DLD1 (cell line): ENCODE measurements around the gene MCM3.

ENCODE experiments used
- in situ Hi-C: cut with HindIII; loops from 2 replicates; pipeline ENCODE4 v1.10.0; 2017; ENCODE audit warnings: low sequenced_read_pairs

MCM3 gene

GRCh38 chr6:52253494-52253893 lies 31.0 kb downstream of the MCM3 start:
- in situ Hi-C loops: no loop called here

GRCh38 chr6:52251113-52251512 lies 33.4 kb downstream of the MCM3 start:
- in situ Hi-C loops: no loop called here

DNA sequence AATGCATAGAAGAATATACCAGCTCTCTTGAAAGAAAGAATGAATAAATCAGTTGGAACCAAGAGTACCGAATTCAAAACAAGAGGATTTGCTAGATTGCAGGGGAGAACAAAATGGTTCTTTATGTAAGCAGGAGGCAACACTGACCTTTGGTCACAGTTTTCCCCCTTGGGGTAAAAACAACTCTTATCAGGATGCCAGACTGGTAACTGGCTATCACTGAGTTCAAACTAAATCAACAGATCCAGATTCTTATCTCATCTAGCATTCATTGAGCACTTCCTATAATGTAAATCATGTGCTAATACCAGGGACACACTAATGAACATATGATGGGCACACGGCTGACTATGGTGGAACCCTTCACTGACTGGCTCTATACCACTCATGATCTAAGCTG lies 35.5 kb downstream of the MCM3 start:
- in situ Hi-C loops: no loop called here

GRCh38 chr6:52245425-52245824 lies 39.1 kb downstream of the MCM3 start:
- in situ Hi-C loops: no loop called here

GRCh38 chr6:52244400-52244799 lies 40.1 kb downstream of the MCM3 start, which contains the start of gene IL17F:
Gene IL17F (minus strand): TSS chr6:52244500. CDS start chr6:52244429, 71 bp downstream.
- in situ Hi-C loops: no loop called here

DNA sequence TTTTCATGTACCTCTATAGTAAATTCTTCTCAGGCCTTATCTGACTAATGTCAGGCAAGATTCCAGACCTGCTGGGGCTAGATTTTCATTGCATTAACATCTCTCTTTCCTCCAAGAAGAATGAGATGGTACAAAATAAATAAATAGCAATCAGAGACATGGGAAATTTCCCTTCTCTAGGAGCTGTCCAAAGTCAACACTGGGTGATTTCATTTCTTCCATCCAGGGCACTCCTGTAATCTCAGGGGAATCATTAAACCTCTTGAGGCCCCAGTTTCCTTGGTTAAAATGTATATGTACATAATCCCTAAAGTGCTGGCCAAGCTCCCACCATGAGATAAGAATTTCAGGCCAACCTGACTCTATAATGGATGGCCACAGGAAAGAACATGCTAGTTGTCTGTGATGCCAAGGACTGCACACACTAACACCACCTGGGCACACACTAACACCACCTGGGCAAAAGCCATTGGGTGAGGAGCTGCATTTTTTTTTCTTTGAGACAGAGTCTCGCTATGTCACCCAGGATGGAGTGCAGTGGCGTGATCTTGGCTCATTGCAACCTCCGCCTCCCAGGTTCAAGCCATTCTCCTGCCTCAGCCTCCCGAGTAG lies 41.2 kb downstream of the MCM3 start:
- in situ Hi-C loops: no loop called here

DNA sequence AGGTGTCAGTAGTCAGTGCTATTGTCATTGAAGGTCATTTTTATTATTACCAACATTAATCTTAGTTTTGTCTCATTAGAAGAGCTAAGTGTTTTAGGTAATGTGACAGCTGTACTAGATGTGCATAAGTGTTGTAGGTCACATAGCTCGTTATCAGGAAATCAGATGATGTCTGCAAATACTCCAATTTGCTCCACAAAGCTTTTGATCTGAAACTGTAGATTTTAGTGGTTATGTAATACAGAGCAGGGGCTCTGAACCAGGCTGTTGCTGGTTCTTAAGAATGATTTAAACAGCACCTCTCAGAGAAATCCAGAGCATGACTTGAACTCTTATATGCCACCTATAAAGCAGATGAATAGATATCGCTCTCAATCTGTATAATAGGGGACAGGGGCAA lies 42.7 kb downstream of the MCM3 start:
- in situ Hi-C loops: no loop called here

DNA sequence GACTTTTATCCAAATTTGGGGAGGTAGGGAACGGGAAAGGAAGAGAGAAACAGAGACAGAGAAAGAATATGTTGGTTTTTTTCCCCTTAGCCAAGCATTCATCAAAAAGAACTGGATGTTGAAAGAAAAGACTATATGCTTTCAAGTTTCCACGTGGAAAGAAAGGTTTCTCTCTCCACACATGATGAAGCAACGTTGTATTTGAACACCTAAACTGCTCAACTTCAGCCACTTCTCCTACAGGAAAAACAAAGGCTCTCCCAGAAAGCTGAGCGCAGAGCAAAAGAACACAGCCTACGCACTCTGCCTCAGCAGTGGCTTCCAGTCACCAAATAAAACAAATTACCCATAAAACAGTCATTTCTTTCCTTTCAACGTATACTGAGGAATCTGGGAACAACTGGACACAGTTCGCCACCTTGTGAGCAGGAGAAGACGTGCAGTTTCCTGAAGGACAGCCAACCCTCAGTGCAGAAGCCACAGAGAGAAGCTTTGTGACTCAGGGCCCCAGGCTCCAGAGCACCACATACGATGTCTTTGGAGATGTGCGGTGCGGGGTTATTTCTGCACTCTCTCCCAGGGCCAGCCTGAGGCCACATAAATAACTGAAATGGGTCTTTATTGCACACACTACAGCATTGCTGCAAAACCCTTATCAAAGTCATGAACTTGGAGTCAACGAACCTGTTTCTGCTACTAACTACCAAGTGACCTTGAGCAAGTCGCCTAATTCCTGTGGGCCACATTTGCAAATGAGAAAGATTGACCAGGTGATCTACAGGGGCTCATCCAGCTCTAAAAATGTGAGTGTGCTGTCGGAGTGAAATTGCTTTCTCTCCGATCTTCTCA lies 50.3 kb downstream of the MCM3 start:
- in situ Hi-C loops: no loop called here

- in situ Hi-C loops: no loop called here
Observed at GRCh38 chr6:52233005-52233404, 51.5 kb downstream of the MCM3 start.

DNA sequence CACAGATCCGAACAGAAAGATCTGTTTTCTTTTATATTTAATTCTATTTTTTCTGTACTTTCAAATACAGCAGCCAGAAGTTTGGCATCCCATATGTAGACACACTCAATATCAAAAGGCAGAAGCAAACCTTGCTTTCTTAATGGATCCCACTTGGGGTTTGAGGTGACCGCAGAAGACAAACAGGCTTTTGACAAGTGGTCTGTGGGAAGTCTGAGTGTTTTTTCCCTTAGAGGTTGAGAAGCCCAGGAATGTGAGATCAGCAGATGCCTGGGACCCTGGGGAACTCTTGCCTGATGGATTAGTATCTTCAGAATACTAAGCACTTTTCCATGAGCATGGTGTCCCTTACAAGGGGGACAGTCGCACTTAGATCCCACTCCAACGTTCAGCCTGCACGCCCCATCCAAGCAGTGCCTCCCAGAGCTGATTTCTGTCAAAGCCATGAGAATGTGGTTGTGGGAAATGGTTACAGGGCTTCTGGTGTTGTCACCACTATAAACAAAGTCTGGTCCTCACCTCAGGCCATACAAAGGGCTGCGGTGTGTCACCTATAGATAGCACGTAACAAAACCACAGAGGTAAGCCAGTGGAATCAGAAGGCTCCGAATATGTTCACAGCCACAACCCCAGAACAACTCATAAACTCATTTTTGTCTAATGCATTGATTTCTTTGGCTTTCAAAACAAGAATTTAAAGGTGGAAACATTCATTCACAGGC lies 53.0 kb downstream of the MCM3 start:
- in situ Hi-C loops: no loop called here

DNA sequence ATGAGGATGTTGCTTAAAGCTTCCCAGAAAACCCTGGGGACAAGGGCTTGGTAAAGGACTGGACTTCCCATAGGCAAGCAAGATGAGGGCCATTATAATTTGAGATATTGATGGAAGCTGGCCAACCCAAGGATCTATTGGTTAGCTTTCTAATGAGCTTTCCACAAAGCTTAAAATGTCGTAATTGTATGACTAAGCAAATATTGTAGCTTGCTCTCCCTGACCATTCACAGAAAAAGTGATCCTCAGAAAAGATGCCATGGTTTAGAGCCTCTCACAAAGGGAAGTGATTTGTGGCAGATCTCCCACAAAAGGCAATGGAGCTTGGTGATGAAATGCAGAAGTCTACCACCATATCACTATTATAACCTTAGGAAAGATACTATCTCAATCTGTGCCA lies 53.9 kb downstream of the MCM3 start:
- in situ Hi-C loops: no loop called here

DNA sequence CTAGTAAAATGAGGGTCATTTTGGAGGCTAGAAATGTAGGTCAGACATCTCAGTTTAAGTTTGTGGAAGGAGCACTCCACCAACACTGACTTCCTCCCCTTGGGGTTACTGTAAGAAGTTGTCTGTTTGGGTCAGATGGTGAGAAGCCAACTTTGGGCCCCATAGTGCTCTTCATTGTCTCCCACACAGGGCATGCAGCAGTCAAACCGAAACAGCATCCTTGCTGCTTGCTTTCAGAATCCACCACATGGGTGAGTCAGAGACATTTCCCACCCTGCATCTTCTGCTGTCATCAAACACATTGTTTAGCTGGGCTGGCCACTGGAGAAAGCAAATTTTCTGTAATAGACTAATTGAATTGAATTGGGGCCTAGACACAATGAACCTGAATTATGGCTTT lies 57.0 kb downstream of the MCM3 start:
- in situ Hi-C loops: no loop called here

DNA sequence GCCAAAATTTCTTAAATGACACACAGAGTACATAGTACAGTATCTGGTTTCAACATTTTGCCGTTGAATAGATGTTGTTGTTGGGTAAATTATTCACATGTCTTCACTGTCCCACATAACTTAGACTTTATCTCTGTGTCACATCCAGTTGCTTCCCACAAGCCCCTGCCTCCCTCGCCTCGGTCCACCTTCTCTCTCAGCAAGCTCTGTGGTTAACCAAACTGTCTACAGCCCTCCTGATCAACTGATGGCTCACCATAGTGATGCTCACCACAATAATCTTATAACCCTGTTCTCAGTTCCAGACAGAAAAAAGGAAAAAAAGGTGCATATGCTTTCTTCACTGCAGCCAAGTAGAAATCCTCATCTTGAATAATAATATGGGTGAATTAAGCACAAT lies 63.2 kb downstream of the MCM3 start:
- in situ Hi-C loops: no loop called here

- in situ Hi-C loops: no loop called here
Observed at GRCh38 chr6:52217761-52218160, 66.8 kb downstream of the MCM3 start.

- in situ Hi-C loops: no loop called here
Observed at GRCh38 chr6:52216932-52217575, 67.5 kb downstream of the MCM3 start.

- in situ Hi-C loops: no loop called here
Observed at GRCh38 chr6:52215787-52216186, 68.8 kb downstream of the MCM3 start.
